NCI-H345 treated with DMSO at 0.1 percent for 48 hours (cell line): ENCODE data around the gene TBX2.

Experiments
- DNase-seq: peaks from one replicate; lab custom pipeline; 2025; ENCODE audit not compliant: unreplicated experiment; lab: John Stamatoyannopoulos, UW

TBX2 gene

GRCh38 chr17:61452301-61453290, 53.0 kb downstream of the TBX2 start, which contains the start of gene TBX4:
TSS of gene TBX4 (plus strand) at chr17:61452422. CDS start at chr17:61456491, 4,069 bp downstream.
- DNase-seq: no peak

GRCh38 chr17:61453566-61454380, 54.1 kb downstream of the TBX2 start:
- no peak for DNase-seq

- no peak for DNase-seq
These were observed 55.0 kb downstream of the TBX2 start for GRCh38 chr17:61454381-61455323.

- no peak for DNase-seq
These were observed 55.8 kb downstream of the TBX2 start for GRCh38 chr17:61455324-61456060.

GRCh38 chr17:61456061-61456681, 56.5 kb downstream of the TBX2 start:
- no peak for DNase-seq

- no peak for DNase-seq
These were observed 57.1 kb downstream of the TBX2 start for GRCh38 chr17:61456688-61457225.

GRCh38 chr17:61457226-61457983, 57.8 kb downstream of the TBX2 start:
- DNase-seq: no peak

GRCh38 chr17:61458000-61458399, 58.4 kb downstream of the TBX2 start:
- DNase-seq: no peak

- no peak for DNase-seq
These were observed 58.9 kb downstream of the TBX2 start for GRCh38 chr17:61458421-61459141.
